ENCODE data around the gene RASD1. TPM values are rescaled to one million over a fixed set of nuclear protein-coding genes. Genes with fewer than 3 reads are reported as not detected.

Gene RASD1
- total RNA-seq, 1 experiment from 2014 or later = 0.30 TPM

DNA sequence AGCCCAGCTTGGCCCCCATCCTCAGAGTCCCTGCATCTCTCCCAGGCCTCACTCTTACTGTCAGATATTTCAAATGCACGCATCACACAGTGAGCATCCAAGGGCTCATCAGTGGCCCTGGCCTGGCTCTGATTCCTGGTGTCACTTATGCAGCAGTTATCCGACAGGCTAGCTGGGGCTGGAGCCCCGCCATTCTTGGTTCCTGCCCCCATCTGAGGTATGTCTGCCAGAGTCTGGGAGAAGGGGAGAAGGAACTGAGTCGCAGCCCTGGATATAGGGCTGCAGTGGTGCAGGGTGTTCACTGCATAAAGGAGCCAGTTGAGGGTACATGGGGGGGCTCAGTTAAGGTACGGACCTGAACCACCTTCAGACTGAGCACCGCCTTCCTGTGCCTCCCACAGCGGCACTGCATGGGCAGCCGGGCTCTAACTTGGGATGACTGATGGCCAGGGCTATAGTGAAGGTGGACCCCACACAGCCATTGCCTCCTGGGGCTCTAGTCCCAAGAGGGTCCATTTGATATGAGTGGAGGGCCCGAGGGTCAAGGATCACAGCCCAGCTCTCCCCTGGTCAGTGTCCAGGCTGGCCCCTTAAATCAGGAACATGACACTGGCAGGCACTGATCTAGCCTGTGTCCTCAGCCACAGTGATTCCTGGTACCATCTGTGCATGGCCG lies 1.8 kb upstream of the RASD1 start:
- Histone ChIP-seq H3K27ac (ENCODE audit: low read depth, low read length) (no peak overlapping the region), H3K9ac (ENCODE audit: low read length) (no peak overlapping the region), H3K4me1 (ENCODE audit: control insufficient read depth in 1 of 2, insufficient read depth in 2 of 2, low read length in 2 of 2) (peaks cover 0 to 15% of the 10 kb centered on the region in 2 experiments; a peak in 2 of 4 replicates), H4K20me1 (ENCODE audit: insufficient read depth) (no peaks in the 10 kb centered on the region), H3K36me3 (ENCODE audit: control insufficient read depth in 1 of 2, insufficient read depth in 2 of 2, low read length in 2 of 2) (no peaks in the 10 kb centered on the region), H3K9me2 (ENCODE audit: insufficient read depth) (no peaks in the 10 kb centered on the region), H3K4me3 (replicated peaks in 1 of 2; ENCODE audit: low read depth in 1 of 2, low read length in 2 of 2) (no peak overlapping the region), H3K4me2 (ENCODE audit: low read length) (no peak overlapping the region), H3K27me3 (ENCODE audit: insufficient read depth, low read length) (no peaks in the 10 kb centered on the region), H3K9me3 (ENCODE audit: control insufficient read depth in 1 of 2, insufficient read depth in 1 of 2, low read depth in 1 of 2, low read length in 2 of 2) (no peaks in the 10 kb centered on the region), H2AFZ (ENCODE audit: low read depth, low read length, poor library complexity, severe bottlenecking) (no peak overlapping the region), H3K79me2 (ENCODE audit: insufficient read depth, low read length) (no peaks in the 10 kb centered on the region)
- TF ChIP-seq POLR2AphosphoS5 (IDR thresholded peaks at IDR 0.05; ENCODE audit: low read depth, low read length) = no peak
- TF ChIP-seq POLR2A (IDR thresholded peaks at IDR 0.05; ENCODE audit: borderline replicate concordance, extremely low read depth, insufficient read depth, insufficient read length) = no peak
- no peak for TF ChIP-seq CBX3 (IDR thresholded peaks at IDR 0.05; ENCODE audit: low read depth)
- TF ChIP-seq CEBPB (IDR thresholded peaks at IDR 0.05; ENCODE audit: low read depth) = no peak
- no peak for TF ChIP-seq ZFX (IDR thresholded peaks at IDR 0.05)
- TF ChIP-seq JUND (IDR thresholded peaks at IDR 0.05) = no peak
- TF ChIP-seq EZH2 (IDR thresholded peaks at IDR 0.05) = no peak
- no peak for TF ChIP-seq ELF1 (IDR thresholded peaks at IDR 0.05; ENCODE audit: borderline replicate concordance, low read depth)
- TF ChIP-seq, protein P1, sequence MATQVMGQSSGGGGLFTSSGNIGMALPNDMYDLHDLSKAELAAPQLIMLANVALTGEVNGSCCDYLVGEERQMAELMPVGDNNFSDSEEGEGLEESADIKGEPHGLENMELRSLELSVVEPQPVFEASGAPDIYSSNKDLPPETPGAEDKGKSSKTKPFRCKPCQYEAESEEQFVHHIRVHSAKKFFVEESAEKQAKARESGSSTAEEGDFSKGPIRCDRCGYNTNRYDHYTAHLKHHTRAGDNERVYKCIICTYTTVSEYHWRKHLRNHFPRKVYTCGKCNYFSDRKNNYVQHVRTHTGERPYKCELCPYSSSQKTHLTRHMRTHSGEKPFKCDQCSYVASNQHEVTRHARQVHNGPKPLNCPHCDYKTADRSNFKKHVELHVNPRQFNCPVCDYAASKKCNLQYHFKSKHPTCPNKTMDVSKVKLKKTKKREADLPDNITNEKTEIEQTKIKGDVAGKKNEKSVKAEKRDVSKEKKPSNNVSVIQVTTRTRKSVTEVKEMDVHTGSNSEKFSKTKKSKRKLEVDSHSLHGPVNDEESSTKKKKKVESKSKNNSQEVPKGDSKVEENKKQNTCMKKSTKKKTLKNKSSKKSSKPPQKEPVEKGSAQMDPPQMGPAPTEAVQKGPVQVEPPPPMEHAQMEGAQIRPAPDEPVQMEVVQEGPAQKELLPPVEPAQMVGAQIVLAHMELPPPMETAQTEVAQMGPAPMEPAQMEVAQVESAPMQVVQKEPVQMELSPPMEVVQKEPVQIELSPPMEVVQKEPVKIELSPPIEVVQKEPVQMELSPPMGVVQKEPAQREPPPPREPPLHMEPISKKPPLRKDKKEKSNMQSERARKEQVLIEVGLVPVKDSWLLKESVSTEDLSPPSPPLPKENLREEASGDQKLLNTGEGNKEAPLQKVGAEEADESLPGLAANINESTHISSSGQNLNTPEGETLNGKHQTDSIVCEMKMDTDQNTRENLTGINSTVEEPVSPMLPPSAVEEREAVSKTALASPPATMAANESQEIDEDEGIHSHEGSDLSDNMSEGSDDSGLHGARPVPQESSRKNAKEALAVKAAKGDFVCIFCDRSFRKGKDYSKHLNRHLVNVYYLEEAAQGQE (IDR thresholded peaks at IDR 0.05; ENCODE audit: low read depth) = no peak
- no peak for TF ChIP-seq FOSL1 (IDR thresholded peaks at IDR 0.05; ENCODE audit: low read depth)
- TF ChIP-seq ATF3 (IDR thresholded peaks at IDR 0.05) = no peak
- TF ChIP-seq, protein P2, sequence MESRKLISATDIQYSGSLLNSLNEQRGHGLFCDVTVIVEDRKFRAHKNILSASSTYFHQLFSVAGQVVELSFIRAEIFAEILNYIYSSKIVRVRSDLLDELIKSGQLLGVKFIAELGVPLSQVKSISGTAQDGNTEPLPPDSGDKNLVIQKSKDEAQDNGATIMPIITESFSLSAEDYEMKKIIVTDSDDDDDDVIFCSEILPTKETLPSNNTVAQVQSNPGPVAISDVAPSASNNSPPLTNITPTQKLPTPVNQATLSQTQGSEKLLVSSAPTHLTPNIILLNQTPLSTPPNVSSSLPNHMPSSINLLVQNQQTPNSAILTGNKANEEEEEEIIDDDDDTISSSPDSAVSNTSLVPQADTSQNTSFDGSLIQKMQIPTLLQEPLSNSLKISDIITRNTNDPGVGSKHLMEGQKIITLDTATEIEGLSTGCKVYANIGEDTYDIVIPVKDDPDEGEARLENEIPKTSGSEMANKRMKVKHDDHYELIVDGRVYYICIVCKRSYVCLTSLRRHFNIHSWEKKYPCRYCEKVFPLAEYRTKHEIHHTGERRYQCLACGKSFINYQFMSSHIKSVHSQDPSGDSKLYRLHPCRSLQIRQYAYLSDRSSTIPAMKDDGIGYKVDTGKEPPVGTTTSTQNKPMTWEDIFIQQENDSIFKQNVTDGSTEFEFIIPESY (IDR thresholded peaks at IDR 0.05; ENCODE audit: extremely low read depth, insufficient replicate concordance, low read length) = no peak
- RAD21 ChIA-PET (ENCODE audit: low non-redundant PET in 1 of 2, low total read pairs in 2 of 2, uncharacterized antibody in 2 of 2, unreplicated experiment in 2 of 2) = interaction anchor here in 1 of 2 experiments (1.6 kb wide), 1 partner anchor 70 kb away, joined by 7 read pairs; no protein-coding TSS in a partner anchor
- no TSS peak for BruUV-seq (replicated peaks)
- POLR2A ChIA-PET = no interaction called here
- intact Hi-C loops (cut with micrococcal nuclease) = loop anchor here (1.0 kb wide), 3 partner anchors 72 to 143 kb away; no protein-coding TSS in a partner anchor
- no peak for ATAC-seq
- no peak for DNase-seq (ENCODE audit: low read depth, low spot score)
- CTCF ChIA-PET = interaction anchor here (1.3 to 2.5 kb wide), 3 partner anchors 60 to 144 kb away, joined by 6 to 31 read pairs (median 20); no protein-coding TSS in a partner anchor

Data from HCT116 (cell line).